Tibial nerve (tissue), 4 donors: ENCODE measurements around the gene INTS12.

Experiments
- CTCF ChIP-seq, 5 experiments: fragments of 200-600 bp in 3 of 5; fragments of 450-650 bp in 2 of 5; sonication (generic) in 3 of 5; IDR thresholded peaks; one replicate each; pipeline ENCODE4 v1.5.1; 2016 to 2019; ENCODE audit warnings: antibody characterized with exemption in 5 of 5, mild to moderate bottlenecking in 3 of 5, moderate library complexity in 2 of 5
- EP300 ChIP-seq, 2 donors: sonication (generic); formaldehyde crosslinking; IDR thresholded peaks; one replicate each; pipeline ENCODE4 v1.6.1; 2017; ENCODE audit warnings: antibody characterized with exemption in 2 of 2, mild to moderate bottlenecking in 1 of 2
- POLR2A ChIP-seq, 2 donors: fragments of 450-650 bp; IDR thresholded peaks; one replicate each; pipeline ENCODE4 v1.6.1; 2017; ENCODE audit warnings: antibody characterized with exemption in 2 of 2, mild to moderate bottlenecking in 2 of 2, moderate library complexity in 2 of 2

- TF ChIP-seq CTCF (IDR thresholded peaks at IDR 0.05) (no peak), EP300 (IDR thresholded peaks at IDR 0.05) (no peak), POLR2A (IDR thresholded peaks at IDR 0.05) (no peak)
These were observed 5.6 kb upstream of the INTS12 start for GRCh38 chr4:105714071-105714521.
